GM23338 (cell line): Measurements from ENCODE around the gene TPSAB1.

Source experiments
- EZH2 ChIP-seq: fragments of 200-600 bp; sonication (generic); IDR thresholded peaks from one replicate; pipeline ENCODE4 v1.8.0; 2017; ENCODE audit warnings: antibody characterized with exemption, mild to moderate bottlenecking, low read depth; ENCODE audit not compliant: unreplicated experiment
- EZH2phosphoT487 ChIP-seq: fragments of 200-600 bp; sonication (generic); IDR thresholded peaks from one replicate; pipeline ENCODE4 v1.8.1; 2018; ENCODE audit warnings: antibody characterized with exemption; ENCODE audit not compliant: unreplicated experiment
- JUNB ChIP-seq: IDR thresholded peaks from one replicate; pipeline ENCODE4 v1.6.1; 2016; ENCODE audit warnings: antibody characterized with exemption; ENCODE audit not compliant: unreplicated experiment
- NANOG ChIP-seq: IDR thresholded peaks from 2 replicates; pipeline ENCODE4 v1.6.1; 2016; ENCODE audit warnings: antibody characterized with exemption, borderline replicate concordance
- POLR2AphosphoS5 ChIP-seq: IDR thresholded peaks from 2 replicates; pipeline ENCODE4 v1.6.1; 2016; ENCODE audit warnings: antibody characterized with exemption, low read depth
- ZNF114 ChIP-seq: fragments of 250-450 bp; sonication (Bioruptor Pico); IDR thresholded peaks from 2 replicates; pipeline ENCODE4 v1.5.0; 2020; ENCODE audit warnings: mild to moderate bottlenecking, moderate library complexity
- TF ChIP-seq, protein P1 (sequence below), 2 experiments: fragments of 200-600 bp in 1 of 2; sonication (generic) in 1 of 2; conservative IDR thresholded peaks; 2 replicates each; pipeline versions ENCODE4 v1.5.1 to v1.6.1; 2016 to 2017; ENCODE audit warnings: antibody characterized with exemption in 2 of 2, low read depth in 2 of 2, mild to moderate bottlenecking in 2 of 2, moderate library complexity in 1 of 2
- TF ChIP-seq, protein P2 (sequence below): IDR thresholded peaks from one replicate; pipeline ENCODE4 v1.6.1; 2018; ENCODE audit warnings: antibody characterized with exemption; ENCODE audit not compliant: unreplicated experiment
- TF ChIP-seq, protein P3 (sequence below): IDR thresholded peaks from 2 replicates; pipeline ENCODE4 v1.6.1; 2016; ENCODE audit warnings: antibody characterized with exemption
- TF ChIP-seq, protein P4 (sequence below): fragments of 250-450 bp; sonication (Bioruptor Pico); IDR thresholded peaks from 2 replicates; pipeline ENCODE4 v1.5.0; 2020; ENCODE audit warnings: mild to moderate bottlenecking, moderate library complexity

DNA sequence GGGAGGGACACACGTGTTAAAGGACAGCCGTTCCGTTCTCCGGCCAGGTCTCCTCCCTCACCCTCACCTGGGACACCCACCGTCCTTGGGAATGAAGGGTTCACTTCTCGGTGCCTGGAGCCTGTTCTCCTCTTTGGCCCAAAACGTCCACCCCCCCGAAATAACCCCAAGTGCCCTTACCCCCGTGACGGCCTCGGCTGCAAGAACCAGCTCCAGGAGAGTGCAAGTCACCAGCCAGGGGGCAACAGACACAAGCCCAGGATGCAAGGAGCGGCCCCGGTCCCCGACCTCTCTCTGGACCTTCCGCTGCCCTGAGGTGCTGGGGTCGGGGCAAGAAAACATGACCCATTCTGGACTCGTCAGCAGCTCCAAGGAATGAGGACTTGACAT lies 49.0 kb downstream of the TPSAB1 start:
- TF ChIP-seq POLR2AphosphoS5 (no peak), JUNB (no peak), EZH2 (no peak), NANOG (no peak), EZH2phosphoT487 (no peak), ZNF114 (no peak)
- TF ChIP-seq, protein P1, sequence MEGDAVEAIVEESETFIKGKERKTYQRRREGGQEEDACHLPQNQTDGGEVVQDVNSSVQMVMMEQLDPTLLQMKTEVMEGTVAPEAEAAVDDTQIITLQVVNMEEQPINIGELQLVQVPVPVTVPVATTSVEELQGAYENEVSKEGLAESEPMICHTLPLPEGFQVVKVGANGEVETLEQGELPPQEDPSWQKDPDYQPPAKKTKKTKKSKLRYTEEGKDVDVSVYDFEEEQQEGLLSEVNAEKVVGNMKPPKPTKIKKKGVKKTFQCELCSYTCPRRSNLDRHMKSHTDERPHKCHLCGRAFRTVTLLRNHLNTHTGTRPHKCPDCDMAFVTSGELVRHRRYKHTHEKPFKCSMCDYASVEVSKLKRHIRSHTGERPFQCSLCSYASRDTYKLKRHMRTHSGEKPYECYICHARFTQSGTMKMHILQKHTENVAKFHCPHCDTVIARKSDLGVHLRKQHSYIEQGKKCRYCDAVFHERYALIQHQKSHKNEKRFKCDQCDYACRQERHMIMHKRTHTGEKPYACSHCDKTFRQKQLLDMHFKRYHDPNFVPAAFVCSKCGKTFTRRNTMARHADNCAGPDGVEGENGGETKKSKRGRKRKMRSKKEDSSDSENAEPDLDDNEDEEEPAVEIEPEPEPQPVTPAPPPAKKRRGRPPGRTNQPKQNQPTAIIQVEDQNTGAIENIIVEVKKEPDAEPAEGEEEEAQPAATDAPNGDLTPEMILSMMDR (conservative IDR thresholded peaks at IDR 0.05; ENCODE audit: low read depth in 2 of 2): peak in 1 of 2 experiments; percentile 14; a peak in 1 of 4 replicates
- TF ChIP-seq, protein P2, sequence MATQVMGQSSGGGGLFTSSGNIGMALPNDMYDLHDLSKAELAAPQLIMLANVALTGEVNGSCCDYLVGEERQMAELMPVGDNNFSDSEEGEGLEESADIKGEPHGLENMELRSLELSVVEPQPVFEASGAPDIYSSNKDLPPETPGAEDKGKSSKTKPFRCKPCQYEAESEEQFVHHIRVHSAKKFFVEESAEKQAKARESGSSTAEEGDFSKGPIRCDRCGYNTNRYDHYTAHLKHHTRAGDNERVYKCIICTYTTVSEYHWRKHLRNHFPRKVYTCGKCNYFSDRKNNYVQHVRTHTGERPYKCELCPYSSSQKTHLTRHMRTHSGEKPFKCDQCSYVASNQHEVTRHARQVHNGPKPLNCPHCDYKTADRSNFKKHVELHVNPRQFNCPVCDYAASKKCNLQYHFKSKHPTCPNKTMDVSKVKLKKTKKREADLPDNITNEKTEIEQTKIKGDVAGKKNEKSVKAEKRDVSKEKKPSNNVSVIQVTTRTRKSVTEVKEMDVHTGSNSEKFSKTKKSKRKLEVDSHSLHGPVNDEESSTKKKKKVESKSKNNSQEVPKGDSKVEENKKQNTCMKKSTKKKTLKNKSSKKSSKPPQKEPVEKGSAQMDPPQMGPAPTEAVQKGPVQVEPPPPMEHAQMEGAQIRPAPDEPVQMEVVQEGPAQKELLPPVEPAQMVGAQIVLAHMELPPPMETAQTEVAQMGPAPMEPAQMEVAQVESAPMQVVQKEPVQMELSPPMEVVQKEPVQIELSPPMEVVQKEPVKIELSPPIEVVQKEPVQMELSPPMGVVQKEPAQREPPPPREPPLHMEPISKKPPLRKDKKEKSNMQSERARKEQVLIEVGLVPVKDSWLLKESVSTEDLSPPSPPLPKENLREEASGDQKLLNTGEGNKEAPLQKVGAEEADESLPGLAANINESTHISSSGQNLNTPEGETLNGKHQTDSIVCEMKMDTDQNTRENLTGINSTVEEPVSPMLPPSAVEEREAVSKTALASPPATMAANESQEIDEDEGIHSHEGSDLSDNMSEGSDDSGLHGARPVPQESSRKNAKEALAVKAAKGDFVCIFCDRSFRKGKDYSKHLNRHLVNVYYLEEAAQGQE: no peak
- TF ChIP-seq, protein P3, sequence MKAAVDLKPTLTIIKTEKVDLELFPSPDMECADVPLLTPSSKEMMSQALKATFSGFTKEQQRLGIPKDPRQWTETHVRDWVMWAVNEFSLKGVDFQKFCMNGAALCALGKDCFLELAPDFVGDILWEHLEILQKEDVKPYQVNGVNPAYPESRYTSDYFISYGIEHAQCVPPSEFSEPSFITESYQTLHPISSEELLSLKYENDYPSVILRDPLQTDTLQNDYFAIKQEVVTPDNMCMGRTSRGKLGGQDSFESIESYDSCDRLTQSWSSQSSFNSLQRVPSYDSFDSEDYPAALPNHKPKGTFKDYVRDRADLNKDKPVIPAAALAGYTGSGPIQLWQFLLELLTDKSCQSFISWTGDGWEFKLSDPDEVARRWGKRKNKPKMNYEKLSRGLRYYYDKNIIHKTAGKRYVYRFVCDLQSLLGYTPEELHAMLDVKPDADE: no peak
- TF ChIP-seq, protein P4, sequence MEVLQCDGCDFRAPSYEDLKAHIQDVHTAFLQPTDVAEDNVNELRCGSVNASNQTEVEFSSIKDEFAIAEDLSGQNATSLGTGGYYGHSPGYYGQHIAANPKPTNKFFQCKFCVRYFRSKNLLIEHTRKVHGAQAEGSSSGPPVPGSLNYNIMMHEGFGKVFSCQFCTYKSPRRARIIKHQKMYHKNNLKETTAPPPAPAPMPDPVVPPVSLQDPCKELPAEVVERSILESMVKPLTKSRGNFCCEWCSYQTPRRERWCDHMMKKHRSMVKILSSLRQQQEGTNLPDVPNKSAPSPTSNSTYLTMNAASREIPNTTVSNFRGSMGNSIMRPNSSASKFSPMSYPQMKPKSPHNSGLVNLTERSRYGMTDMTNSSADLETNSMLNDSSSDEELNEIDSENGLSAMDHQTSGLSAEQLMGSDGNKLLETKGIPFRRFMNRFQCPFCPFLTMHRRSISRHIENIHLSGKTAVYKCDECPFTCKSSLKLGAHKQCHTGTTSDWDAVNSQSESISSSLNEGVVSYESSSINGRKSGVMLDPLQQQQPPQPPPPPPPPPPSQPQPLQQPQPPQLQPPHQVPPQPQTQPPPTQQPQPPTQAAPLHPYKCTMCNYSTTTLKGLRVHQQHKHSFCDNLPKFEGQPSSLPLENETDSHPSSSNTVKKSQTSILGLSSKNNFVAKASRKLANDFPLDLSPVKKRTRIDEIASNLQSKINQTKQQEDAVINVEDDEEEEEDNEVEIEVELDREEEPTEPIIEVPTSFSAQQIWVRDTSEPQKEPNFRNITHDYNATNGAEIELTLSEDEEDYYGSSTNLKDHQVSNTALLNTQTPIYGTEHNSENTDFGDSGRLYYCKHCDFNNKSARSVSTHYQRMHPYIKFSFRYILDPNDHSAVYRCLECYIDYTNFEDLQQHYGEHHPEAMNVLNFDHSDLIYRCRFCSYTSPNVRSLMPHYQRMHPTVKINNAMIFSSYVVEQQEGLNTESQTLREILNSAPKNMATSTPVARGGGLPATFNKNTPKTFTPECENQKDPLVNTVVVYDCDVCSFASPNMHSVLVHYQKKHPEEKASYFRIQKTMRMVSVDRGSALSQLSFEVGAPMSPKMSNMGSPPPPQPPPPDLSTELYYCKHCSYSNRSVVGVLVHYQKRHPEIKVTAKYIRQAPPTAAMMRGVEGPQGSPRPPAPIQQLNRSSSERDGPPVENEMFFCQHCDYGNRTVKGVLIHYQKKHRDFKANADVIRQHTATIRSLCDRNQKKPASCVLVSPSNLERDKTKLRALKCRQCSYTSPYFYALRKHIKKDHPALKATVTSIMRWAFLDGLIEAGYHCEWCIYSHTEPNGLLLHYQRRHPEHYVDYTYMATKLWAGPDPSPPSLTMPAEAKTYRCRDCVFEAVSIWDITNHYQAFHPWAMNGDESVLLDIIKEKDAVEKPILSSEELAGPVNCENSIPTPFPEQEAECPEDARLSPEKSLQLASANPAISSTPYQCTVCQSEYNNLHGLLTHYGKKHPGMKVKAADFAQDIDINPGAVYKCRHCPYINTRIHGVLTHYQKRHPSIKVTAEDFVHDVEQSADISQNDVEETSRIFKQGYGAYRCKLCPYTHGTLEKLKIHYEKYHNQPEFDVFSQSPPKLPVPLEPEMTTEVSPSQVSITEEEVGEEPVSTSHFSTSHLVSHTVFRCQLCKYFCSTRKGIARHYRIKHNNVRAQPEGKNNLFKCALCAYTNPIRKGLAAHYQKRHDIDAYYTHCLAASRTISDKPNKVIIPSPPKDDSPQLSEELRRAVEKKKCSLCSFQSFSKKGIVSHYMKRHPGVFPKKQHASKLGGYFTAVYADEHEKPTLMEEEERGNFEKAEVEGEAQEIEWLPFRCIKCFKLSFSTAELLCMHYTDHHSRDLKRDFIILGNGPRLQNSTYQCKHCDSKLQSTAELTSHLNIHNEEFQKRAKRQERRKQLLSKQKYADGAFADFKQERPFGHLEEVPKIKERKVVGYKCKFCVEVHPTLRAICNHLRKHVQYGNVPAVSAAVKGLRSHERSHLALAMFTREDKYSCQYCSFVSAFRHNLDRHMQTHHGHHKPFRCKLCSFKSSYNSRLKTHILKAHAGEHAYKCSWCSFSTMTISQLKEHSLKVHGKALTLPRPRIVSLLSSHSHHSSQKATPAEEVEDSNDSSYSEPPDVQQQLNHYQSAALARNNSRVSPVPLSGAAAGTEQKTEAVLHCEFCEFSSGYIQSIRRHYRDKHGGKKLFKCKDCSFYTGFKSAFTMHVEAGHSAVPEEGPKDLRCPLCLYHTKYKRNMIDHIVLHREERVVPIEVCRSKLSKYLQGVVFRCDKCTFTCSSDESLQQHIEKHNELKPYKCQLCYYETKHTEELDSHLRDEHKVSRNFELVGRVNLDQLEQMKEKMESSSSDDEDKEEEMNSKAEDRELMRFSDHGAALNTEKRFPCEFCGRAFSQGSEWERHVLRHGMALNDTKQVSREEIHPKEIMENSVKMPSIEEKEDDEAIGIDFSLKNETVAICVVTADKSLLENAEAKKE: no peak
